IPS DF 4.7 (cell line): Measurements from ENCODE around the gene AKAP7.
"Not testable (repeated sequence)": the region's sequence is repeated elsewhere in the genome, so short reads cannot be mapped to it uniquely, and the experiment has no call there.

Experiments used
- DNase-seq: peaks from one replicate; pipeline ENCODE4 v3.0.0-alpha.2; 2013; ENCODE audit warnings: low spot score; ENCODE audit errors: extremely low read depth

The AKAP7 gene

GRCh38 chr6:131135244-131136020 is at the start of gene AKAP7:
Gene AKAP7, plus strand, starts transcription at chr6:131135467. Its CDS starts 297 bp downstream, at chr6:131135764.
- no peak for DNase-seq

GRCh38 chr6:131090339-131090738 is 44.9 kb upstream of the AKAP7 start:
- not testable (repeated sequence) for DNase-seq

GRCh38 chr6:131091944-131092343 is 43.3 kb upstream of the AKAP7 start:
- DNase-seq, result not testable (repeated sequence)

GRCh38 chr6:131093334-131093733 is 41.9 kb upstream of the AKAP7 start:
- no peak for DNase-seq

- DNase-seq, result no peak
Measured at GRCh38 chr6:131096786-131097185, 38.5 kb upstream of the AKAP7 start.

GRCh38 chr6:131101911-131102680 is 33.2 kb upstream of the AKAP7 start:
- no peak for DNase-seq

- no peak for DNase-seq
Measured at GRCh38 chr6:131103296-131103695, 32.0 kb upstream of the AKAP7 start.

- no peak for DNase-seq
Measured at GRCh38 chr6:131103901-131104300, 31.4 kb upstream of the AKAP7 start.

- DNase-seq, result no peak
Measured at GRCh38 chr6:131107151-131107550, 28.1 kb upstream of the AKAP7 start.

- no peak for DNase-seq
Measured at GRCh38 chr6:131112249-131112648, 23.0 kb upstream of the AKAP7 start.

GRCh38 chr6:131115651-131116050 is 19.6 kb upstream of the AKAP7 start:
- DNase-seq, result no peak

GRCh38 chr6:131116321-131116720 is 18.9 kb upstream of the AKAP7 start:
- no peak for DNase-seq

GRCh38 chr6:131116755-131117360 is 18.4 kb upstream of the AKAP7 start:
- no peak for DNase-seq

- no peak for DNase-seq
Measured at GRCh38 chr6:131117878-131118277, 17.4 kb upstream of the AKAP7 start.

- no peak for DNase-seq
Measured at GRCh38 chr6:131122007-131122406, 13.3 kb upstream of the AKAP7 start.

GRCh38 chr6:131122516-131122915 is 12.8 kb upstream of the AKAP7 start:
- no peak for DNase-seq

- no peak for DNase-seq
Measured at GRCh38 chr6:131124336-131125071, 10.8 kb upstream of the AKAP7 start.

- DNase-seq, result no peak
Measured at GRCh38 chr6:131125431-131125830, 9.8 kb upstream of the AKAP7 start.

GRCh38 chr6:131129689-131130553 is 5.3 kb upstream of the AKAP7 start:
- DNase-seq, result no peak

- no peak for DNase-seq
Measured at GRCh38 chr6:131130554-131130940, 4.7 kb upstream of the AKAP7 start.

GRCh38 chr6:131132360-131132759 is 2.9 kb upstream of the AKAP7 start:
- no peak for DNase-seq
